HG02852 (cell line): ENCODE data around the gene RALBP1.
"Not testable (repeated sequence)": the region's sequence is repeated elsewhere in the genome, so short reads cannot be mapped to it uniquely, and the experiment has no call there.

Experiments used
- ATAC-seq: cut with Tn5 transposase; IDR thresholded peaks from one replicate; pipeline ENCODE4 v1.9.1; 2021; ENCODE audit warnings: mild to moderate bottlenecking, moderate library complexity; ENCODE audit not compliant: unreplicated experiment

RALBP1 gene

DNA sequence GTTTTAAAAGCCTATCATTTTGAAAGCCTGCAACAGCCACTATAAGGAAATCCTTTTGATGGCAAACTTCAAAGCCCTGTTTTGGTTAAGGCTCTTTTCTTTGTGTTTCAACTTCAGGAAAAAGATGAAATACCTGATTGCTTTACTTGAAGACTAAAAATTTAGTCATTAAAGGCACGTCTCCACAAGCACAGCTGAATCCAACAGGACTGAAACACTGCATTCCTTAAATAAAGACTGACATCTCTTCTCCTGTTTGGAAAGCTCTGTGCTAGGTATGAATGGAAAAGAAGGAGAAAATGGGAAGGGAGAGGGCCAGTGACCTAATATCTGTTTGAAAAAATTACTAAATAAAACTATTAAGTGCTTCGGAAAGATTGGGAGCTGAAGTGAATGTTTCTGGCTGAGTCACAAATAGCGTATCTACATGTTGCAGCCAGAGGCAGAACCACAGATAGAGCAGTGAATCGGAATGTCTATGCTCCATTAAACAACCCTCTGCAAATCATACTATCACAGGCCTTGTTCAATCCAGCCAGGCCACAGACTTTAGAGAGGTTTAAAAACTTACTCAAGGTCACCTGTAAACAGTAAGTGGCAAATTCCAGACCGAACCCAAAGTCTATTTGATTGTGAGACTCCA lies 21.1 kb upstream of the RALBP1 start:
- ATAC-seq = no peak

DNA sequence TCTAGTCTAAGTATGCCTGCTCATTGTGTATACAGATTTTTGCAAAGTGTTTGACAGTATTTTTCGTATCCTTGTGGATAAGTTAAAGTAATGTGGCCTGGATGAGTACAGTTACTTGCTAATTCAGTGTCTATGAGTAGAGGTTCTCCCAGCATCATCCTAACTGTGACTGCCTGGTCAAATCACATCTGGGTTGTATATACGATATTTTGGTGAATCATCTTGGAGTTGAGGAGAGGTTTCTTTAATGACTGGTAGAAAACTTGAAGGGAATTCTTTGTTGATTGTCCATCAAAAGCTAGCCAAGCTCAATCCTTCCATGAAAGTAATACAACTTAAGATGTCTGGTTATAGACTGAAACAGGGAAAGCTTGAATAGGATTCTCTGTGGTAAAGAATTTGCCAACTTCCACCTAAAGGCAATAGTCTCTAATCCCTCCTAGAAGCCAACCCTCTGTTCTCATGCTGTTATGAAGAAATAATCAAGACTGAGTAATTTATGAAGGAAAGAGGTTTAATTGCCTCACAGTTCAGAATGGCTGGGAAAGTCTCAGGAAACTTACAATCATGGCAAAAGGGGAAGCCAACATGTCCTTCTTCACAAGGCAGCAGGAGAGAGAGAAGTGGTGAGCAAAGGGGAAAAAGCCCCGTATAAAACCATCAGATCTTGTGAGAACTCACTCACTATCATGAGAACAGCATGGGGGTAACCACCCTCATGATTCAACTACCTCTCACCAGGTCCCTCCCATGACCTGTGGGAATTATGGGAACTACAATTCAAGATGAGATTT lies 19.4 kb upstream of the RALBP1 start:
- ATAC-seq = no peak

DNA sequence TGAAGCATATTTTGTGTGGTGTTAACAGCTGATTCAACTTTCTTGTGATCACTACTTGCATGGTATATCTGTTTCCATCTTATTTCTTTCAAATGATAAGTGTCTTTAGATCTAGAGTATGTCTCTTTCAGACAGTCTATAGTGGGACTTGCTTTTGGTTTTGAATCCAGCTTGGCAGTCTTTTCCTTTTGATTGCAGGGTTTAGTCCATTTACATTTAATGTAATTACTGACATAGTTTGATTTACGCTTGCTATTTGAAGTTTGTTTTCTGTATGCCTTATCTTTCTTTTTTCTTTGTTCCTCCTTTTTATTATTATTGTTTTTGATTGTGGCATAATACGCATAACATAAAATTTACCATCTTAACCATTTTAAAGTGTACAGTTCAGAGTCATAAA lies 9.2 kb upstream of the RALBP1 start:
- ATAC-seq = no peak

DNA sequence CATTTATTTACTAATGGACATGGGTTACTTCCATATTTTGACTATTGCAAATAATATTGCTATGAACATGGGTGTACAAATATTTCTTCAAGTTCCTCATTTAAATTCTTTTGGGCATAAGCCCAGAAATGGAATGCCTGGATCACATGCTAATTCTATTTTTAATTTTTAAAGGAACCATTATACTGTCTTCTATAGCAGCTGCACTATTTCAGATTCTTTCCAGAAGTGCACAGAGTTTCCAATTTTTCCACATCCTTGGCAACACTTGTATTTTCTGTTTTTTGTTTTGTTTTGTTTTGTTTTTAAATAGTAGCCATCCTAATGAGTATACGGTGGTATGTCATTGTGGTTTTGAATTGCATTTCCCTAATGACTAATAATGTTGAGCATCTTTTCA lies 8.5 kb upstream of the RALBP1 start:
- no peak for ATAC-seq

DNA sequence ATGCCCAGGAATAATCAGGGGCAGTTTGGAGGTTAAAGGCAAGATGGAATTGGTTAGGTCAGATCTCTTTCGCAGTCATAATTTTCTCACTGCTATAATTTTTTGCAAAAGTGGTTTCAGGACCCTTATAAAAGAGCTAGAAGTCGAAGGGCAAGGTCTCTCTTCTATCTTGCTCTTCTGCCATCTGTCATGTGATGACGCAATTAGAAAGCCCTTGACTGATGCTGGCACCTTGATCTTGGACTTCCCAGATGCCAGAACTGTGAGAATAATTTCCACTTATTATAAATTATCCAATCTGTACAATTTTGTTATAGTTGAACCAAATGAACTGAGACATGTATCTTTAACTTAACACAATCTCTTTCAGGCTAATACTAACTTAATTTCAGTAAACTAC lies 6.3 kb upstream of the RALBP1 start:
- ATAC-seq = no peak

DNA sequence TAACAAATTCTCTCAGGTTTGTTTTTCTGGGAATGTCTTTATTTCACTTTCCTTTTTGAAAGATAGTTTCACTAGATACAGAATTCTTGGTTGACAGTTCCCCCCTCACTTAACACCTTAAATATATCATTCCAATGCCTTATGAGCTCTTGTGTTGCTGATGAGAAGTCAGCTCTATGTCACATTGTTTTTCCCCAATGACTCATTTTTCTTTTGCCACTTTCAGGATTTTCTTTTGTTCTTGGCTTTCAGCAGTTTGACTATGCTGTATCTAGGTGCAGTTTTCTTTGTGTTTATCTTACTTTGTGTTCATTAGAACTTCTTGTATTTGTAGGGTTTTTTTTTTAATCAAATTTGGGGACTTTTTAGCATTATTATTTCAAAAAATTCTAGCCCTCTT lies 5.6 kb upstream of the RALBP1 start:
- no peak for ATAC-seq

DNA sequence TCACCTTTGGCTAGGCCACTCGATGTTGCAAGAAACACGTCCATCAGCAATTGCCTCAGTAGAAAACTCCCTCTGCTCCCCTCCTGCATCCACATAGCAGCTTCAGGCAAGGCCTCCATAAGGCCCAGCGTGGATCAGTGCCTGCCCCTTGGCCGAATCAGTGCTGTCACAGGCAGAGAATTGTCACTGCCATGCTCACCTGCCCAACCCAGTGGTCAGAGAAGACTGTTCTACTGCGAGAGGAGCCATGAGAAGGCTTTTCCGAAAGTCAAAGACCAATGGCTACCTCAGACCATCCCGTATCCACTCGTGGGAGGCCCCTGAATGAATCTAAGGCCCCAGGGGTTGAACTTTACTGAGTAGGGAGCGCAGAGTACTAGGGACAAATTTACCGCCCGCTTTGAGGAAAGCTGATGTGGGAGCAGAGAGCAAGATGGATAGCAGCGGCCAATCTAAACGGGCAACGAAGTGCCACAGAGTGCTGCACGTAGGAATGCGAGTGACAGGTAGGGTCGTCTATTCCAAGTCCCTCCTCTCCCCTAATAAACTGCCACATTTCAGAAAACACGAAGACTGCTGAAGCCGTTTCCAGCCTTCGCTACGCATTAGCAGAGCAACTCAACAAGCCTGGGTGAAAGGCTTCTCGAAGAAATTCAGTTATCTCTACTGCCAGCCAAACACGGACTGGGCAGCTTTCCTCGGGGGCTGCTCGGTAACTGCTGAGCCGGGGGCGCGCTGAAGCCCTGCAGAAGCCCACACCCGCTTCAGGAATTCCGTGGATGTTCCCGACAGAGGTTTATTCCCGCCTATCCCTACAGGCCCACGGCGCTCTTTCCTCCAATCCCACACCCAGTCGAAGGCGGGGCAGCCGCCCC lies 968 bp upstream of the RALBP1 start:
- no peak for ATAC-seq

DNA sequence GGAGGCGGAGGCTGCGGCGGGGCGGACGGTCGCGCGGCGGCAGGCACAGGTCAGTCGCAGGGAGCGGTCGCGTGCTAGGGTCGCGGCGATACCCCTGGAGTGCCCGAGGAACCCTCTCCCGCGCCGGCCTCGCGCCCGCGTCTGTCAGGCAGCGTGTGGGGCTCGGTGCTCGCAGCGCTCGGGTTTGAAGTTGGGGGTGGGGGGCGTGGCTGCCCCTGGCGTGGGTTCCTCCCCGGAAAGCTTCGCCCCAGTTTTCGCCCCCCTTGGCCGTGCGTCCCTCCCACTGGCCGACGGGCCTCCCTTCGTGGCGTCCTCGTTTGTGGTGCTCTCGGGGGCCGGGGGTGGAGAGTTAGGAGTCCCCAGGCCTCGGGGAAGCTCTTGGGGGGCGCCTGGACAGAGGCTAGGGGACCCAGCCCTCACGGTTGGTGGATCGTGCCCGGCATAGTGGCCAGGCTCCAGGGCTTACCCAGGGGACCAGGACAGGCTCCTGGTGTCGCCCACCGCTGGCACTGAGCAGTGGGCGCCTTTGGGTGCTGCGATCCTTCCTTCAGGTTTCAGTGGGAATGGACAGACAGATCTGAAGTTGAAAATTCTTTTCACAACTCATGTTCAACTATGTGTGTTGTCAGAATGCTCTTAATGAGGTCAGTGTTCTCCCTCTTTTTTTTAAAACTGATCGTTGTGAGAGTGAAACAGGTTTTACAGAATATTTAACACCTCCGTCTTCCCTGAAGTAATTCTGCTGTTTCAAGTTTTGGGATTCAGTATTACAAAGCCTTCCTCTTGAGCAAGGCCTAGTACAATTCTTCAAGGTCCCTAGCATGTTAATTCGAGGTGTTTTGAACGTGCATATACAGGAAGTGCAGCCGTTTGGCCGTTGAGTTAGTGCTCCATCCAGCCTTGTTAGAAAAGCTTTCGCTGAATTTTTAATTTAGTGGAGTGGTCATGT lies 604 bp downstream of the RALBP1 start:
- ATAC-seq = no peak

DNA sequence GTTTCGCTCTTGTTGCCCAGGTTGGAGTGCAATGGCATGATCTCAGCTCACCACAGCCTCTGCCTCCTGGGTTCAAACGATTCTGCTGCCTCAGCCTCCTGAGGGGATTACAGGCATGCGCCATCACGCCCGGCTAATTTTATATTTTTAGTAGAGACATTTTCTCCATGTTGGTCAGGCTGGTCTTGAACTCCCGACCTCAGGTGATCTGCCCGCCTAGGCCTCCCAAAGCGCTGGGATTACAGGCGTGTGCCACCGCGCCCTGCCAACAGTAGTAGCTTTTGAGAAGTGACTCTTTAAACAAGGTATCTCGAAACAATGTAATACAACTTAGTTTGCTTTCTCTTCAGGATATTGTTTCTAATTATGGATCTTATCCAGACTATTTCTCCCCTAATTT lies 1.6 kb downstream of the RALBP1 start:
- ATAC-seq = not testable (repeated sequence)

DNA sequence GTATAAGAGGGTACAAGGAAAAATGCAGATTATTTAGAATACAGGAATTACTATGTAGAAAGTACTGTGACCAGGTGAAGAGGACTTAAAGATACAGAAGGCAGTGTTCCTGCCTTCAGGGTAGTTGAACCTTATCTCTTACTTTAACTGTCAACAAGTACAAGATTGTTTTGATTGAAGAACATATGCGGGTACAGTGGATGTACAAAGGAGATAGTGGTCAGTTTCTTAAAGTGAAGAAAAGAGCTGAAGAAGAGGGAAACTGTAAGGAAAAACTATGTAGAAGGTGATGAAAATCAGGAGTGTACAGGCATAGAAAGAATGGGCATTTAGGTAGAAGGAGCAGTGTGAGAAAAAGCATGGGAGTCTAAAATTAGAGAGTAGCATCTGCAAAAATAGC lies 2.2 kb downstream of the RALBP1 start:
- no peak for ATAC-seq

DNA sequence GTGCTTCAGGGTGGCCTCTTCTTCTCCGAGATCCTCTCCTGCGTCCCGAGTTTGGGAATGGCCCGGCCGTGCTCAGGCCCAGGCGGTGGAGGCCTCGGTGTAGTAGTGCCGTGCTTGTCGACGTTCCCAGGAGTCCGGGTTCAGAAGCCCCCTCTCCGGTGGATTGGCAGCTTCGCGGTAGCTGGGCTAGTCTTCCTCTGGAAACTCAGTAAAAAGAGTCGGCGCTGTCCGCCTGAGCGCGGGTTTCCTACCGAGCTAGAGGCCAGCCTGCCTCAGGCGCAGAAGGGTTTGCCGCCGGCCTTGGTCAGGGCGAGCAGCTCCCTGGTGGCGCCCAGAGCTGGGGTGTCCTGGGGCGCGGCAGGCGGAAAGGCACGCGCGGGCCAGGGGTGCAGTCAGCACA lies 3.2 kb downstream of the RALBP1 start:
- no peak for ATAC-seq

DNA sequence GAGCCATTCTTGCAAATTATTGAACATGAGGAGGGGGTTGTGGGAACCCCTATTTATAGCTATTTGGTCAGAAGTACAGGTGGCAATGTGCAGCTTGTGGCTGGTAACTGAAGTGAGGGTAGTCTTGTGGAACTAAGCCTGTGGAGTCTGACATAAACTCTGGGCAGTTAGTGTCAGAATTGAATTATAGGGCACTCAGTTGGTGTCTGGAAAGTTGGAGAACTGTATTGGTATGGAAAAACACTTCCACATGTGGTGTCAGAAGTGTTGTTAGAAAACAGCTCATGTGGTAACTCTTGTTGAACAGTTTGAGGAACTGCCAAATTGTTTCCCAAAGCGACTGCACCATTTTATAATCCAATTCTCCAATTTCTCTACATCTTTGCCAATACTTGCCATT lies 7.5 kb downstream of the RALBP1 start:
- ATAC-seq = no peak

DNA sequence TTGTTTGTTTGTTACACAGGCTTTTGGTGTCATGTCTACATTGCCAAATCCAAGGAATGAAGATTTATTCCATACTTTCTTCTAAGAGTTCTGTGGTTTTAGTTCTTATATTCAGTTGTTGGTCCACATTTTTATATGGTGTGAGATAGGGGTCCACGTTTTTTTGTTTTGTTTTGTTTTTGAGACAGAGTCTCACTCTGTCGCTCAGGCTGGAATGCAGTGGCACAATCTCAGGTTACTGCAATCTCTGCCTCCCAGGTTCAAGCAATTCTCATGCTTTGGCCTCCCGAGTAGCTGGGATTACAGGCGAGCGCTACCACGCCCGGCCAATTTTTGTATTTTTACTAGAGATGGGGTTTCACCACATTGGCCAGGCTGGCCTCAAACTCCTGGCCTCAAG lies 8.2 kb downstream of the RALBP1 start:
- no peak for ATAC-seq

DNA sequence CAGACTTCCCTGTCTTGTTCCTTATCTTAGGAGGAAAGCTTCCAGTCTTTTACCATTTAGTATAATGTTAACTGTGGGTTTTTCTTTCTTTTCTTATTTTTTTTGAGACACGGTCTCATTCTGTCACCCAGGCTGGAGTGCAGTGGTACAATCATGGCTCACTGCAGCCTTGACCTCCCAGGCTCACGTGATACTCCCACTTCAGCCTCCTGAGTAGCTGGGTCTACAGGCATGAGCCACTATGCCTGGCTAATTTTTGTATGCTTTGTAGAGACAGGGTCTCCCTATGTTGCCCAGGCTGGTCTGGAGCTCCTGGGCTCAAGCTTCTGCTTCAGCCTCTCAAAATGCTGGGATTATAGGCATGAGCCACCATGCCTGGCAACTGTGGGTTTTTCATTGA lies 9.5 kb downstream of the RALBP1 start:
- ATAC-seq = not testable (repeated sequence)

DNA sequence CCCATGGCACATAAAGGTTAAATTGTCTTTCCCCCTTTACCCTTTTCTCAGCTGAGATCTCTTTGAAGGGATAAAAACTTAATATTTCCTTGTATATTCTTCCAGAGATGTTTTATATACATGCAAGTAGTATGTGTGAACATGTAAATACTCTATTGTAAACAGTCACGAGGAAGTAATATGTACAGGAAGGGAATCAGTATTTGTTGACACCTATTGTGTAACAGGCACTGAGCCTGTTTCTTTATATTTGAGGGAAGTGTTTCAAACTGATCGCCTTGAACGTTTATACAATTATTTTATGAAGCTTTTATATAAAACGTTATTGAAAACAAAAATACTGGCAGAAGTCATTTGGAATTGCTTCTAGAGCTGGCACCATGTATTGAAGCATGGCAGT lies 13.2 kb downstream of the RALBP1 start:
- ATAC-seq = no peak

DNA sequence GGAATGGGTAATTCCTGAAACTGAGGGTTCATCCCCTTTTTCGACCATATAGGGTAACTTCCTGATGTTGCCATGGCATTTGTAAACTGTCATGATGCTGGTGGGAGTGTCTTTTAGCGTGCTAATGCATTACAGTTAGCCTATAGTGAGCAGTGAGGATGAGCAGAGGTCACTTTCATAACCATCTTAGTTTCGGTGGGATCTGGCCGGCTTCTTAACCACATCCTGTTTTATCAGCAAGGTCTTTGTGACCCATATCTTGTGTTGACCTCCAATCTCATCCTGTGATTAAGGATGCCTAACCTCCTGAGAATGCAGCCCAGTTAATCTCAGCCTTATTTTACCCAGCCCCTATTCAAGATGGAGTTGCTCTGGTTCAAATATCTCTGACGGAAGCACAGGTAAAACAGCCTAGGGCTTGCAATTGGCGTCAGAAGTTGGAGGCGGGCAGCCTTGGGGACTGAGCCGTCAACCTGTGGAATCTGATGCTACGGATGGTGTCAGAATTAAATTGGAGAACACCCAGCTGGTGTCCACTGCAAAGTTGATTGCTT lies 19.5 kb downstream of the RALBP1 start:
- ATAC-seq = peak; percentile 88

DNA sequence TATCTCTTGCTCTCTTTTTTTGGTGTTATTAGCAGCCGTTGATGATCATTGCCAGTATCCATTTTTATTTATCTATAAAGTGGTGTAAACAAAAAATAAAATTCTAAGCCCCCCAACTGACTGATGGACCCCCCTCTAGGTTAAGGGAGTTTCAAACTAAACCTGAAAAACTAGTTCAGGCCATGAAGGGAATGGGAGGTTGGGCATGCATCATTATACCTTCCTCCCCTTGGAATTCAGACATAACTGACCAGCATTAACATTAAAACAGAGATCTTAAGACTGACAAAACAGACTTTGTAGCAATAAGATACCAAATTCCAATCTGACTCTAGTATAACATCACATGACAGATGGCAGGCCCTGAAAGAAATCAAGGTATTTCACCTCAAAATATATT lies 20.2 kb downstream of the RALBP1 start:
- ATAC-seq = no peak

DNA sequence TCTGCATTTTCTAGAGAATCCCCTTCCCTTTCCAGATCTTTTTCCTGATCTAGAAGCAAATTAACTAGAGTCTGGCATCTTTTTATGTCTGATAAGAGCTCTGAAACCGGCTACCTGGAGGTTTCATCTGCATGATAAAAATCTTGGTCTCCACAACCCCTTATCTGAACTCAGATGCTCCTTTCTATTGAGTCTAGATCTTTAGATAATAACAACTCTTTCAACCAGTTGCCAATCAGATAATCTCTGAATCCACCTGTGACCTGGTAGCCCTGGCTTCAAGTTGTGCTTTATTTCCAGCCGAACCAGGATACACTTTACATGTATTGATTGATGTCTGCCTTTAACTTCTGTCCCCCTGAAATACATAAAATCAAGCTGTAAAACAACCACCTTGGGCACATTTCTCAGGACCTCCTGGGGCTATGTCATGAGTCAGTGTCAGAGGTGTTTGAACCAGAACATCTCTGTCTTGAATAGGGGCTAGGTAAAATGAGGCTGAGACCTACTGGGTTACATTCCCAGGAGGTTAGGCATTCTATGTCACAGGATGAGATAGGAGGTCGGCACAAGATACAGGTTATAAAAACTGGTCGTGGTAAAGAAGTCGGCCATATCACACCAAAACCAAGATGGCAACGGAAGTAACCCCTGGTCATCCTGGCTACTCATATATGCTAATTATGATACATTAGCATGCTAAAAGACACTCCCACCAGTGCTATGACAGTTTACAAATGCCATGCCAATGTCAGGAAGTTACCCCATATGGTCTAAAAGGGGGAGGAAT lies 20.8 kb downstream of the RALBP1 start:
- ATAC-seq = no peak

DNA sequence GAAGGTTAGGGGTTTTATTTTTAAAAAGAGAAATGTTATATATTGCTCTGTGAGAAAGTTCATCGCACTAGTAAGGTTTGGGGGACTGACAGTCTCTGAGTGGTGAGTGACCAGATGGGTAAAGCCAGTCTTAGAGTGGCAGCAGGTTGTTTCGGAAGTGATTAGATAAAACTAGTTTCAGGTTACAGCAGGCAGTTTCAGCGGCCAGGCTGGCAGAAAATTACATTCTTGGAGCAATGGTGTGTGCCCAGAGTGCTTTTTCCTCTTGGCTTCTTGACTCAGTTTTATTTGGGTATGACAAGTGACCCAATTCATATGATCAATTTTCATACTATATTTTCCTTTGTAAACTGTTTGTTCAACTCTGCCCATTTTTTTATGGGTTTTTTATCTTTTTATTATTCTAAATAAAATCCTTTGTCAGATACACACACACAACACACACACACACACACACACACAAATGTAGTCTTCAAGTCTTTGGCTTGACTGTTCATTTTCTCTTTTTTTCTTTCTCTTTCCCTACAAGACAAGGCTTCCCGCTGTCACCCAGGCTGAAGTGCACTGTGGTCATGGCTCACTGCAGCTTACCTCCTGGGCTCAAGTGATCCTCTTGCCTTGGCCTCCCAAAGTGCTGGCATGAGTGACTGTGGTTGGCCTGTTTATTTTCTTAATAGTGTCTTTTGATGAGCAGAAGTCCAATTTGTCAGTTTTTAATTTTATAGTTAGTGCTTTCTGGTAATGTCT lies 30.9 kb downstream of the RALBP1 start:
- ATAC-seq = no peak
